Cardiac muscle cell (in vitro differentiated cells and primary cell): Measurements from ENCODE around the gene SH3RF1. TPM values are rescaled to one million over a fixed set of nuclear protein-coding genes. Genes with fewer than 3 reads are reported as not detected.
A peak's percentile ranks its signal among the peaks of the same experiment; 100 is the strongest.

Experiments
- DNase-seq, 2 donors: peaks; one replicate each; pipeline versions ENCODE4 v3.0.0 to v3.0.0-alpha.2; 2010 to 2017; ENCODE audit warnings: low read depth in 1 of 2, low spot score in 1 of 2
- H3K27ac ChIP-seq: fragments of 200-600 bp; sonication (generic); 2 replicates; pipeline ENCODE4 v1.5.1; 2016
- H3K27me3 ChIP-seq: fragments of 200-600 bp; sonication (generic); 2 replicates; pipeline ENCODE4 v1.6.0; 2016; ENCODE audit warnings: control low read depth
- H3K36me3 ChIP-seq: fragments of 200-600 bp; sonication (generic); 2 replicates; pipeline ENCODE4 v1.5.1; 2016; ENCODE audit warnings: control low read depth
- H3K4me1 ChIP-seq: fragments of 200-600 bp; sonication (generic); 2 replicates; pipeline ENCODE4 v1.8.1; 2017; ENCODE audit warnings: low read depth, mild to moderate bottlenecking, mixed run types
- H3K4me3 ChIP-seq: fragments of 200-600 bp; sonication (generic); 2 replicates; pipeline ENCODE4 v1.5.1; 2016; ENCODE audit warnings: mild to moderate bottlenecking
- H3K9me3 ChIP-seq: fragments of 200-600 bp; sonication (generic); 2 replicates; pipeline ENCODE4 v1.5.1; 2017; ENCODE audit warnings: low read depth, mild to moderate bottlenecking, control low read depth
- polyA plus RNA-seq: library from polyadenylated mRNA; unstranded; fragments of >200 nt; fragmentation: Nextera tagmentation; extraction: Ambion mirVana; gene quantifications from 2 replicates; pipeline ENCODE4 v1.2.1, GENCODE V29; 2016
- total RNA-seq: library from RNA; depleted of rRNA; stranded (reverse); fragments of >200 nt; gene quantifications from 2 replicates; pipeline ENCODE4 v1.2.3, GENCODE V29; 2016
- TF ChIP-seq, protein P1 (sequence below): IDR thresholded peaks from 2 replicates; pipeline ENCODE4 v1.5.1; 2012; ENCODE audit warnings: low read depth, mild to moderate bottlenecking, low read length

The SH3RF1 gene
- total and polyA plus RNA-seq, 2 experiments from 2014 or later = 3.4 to 4.3 TPM

DNA sequence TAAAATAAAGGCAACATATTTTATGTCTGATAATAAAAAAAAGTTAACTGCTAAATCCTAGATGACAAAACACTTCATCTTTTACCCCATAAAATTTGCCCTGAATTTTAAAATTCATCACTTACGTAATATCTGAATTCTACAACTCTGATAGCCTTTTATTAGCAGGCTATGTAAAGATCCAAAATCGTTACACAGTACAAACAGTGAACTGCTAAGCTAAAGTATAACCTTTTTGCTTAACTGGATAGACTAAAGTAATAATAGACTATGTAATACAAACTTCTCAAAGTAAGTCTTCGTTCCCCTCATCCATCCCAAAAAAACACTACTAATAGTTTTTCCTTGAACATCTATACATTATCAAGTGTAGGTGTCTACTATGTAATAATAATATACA lies 49.1 kb downstream of the SH3RF1 start:
- Histone ChIP-seq H3K27ac (no peak overlapping the region), H3K36me3 (no peaks in the 10 kb centered on the region), H3K9me3 (no peaks in the 10 kb centered on the region), H3K4me1 (peaks cover 6% of the 10 kb centered on the region), H3K27me3 (no peaks in the 10 kb centered on the region), H3K4me3 (no peak overlapping the region)
- TF ChIP-seq, protein P1, sequence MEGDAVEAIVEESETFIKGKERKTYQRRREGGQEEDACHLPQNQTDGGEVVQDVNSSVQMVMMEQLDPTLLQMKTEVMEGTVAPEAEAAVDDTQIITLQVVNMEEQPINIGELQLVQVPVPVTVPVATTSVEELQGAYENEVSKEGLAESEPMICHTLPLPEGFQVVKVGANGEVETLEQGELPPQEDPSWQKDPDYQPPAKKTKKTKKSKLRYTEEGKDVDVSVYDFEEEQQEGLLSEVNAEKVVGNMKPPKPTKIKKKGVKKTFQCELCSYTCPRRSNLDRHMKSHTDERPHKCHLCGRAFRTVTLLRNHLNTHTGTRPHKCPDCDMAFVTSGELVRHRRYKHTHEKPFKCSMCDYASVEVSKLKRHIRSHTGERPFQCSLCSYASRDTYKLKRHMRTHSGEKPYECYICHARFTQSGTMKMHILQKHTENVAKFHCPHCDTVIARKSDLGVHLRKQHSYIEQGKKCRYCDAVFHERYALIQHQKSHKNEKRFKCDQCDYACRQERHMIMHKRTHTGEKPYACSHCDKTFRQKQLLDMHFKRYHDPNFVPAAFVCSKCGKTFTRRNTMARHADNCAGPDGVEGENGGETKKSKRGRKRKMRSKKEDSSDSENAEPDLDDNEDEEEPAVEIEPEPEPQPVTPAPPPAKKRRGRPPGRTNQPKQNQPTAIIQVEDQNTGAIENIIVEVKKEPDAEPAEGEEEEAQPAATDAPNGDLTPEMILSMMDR = no peak
- no peak for DNase-seq

DNA sequence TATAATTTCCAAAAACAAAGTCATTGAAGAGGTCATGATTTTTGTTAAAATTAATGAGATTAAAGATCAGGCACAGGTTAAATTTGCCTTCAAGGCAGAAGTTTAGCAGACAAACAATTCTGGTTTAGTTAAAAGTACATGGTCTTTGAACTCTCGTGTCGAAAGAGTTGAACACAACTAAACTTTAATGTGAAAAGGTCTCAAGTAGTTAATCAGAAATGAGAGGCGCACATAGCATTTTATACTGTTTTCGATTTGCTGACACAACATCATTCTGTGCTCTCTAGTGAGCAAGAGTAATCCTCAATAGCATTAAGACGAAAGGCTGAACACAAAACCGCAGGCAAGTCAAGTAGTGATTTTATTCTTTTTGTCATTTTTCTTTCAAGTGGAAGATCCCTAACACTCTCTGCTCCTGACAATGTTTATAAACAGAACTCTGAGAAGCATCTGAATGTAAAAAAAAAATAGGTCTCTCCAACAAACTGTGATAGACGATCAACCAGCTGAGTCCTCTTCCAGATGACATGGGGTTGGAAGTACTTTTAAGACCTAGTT lies 49.8 kb downstream of the SH3RF1 start:
- TF ChIP-seq, protein P1 = no peak
- peaks cover 6% of the 10 kb centered on the region for H3K4me1 ChIP-seq
- DNase-seq = no peak
- H3K9me3 ChIP-seq = no peaks in the 10 kb centered on the region
- H3K27ac ChIP-seq = no peak overlapping the region
- H3K36me3 ChIP-seq = no peaks in the 10 kb centered on the region
- no peaks in the 10 kb centered on the region for H3K27me3 ChIP-seq
- no peak overlapping the region for H3K4me3 ChIP-seq

DNA sequence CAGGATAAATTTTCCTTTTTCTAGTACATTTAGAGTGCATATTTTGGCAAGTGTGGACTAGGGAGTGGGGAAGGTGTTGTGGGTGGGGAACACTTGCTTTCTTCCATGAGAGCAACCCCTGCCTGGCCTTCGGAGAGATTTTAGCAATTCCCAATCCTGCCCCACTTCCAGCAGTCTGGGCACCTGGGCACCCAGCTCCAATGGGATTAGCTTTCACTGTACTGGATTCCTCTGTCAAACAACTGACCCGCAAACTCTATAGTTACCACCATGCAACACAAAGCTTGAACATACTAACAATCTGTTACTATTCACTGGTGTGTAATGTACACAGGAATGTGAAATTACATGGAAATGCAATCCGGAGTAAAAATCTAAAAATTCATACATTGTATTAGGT lies 50.3 kb downstream of the SH3RF1 start:
- TF ChIP-seq, protein P1 = no peak
- no peak for DNase-seq

DNA sequence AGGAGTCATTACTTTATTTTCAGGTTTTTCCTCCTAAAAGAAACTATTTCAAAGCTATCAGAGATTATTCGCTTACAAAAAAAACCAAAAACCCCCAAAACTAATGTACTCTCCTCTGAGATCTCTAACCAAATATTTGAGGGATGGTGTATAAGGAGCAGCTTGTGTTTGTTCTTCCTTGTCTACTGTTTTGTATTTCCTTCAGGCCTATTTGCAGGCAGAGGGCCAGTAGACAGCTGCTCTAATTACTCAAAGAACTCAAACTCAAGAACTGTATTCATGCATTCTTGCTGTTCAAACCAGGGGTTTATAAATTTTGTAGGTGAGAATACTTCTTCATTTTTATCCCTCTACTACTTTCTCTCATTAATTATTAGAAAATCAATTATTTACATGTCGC lies 51.3 kb downstream of the SH3RF1 start:
- Histone ChIP-seq H3K4me1 (no peaks in the 10 kb centered on the region), H3K4me3 (no peak overlapping the region), H3K27me3 (no peaks in the 10 kb centered on the region), H3K36me3 (no peaks in the 10 kb centered on the region), H3K27ac (no peak overlapping the region), H3K9me3 (no peaks in the 10 kb centered on the region)
- DNase-seq = peak in 1 of 2 donors; percentile 32
- TF ChIP-seq, protein P1 = no peak

More for the DNA sequence above, 50.3 kb downstream of the SH3RF1 start:
- H3K9me3 ChIP-seq = no peaks in the 10 kb centered on the region
- no peak overlapping the region for H3K4me3 ChIP-seq
- peaks cover 3% of the 10 kb centered on the region for H3K4me1 ChIP-seq
- H3K27ac ChIP-seq = no peak overlapping the region
- no peaks in the 10 kb centered on the region for H3K36me3 ChIP-seq
- H3K27me3 ChIP-seq = no peaks in the 10 kb centered on the region

DNA sequence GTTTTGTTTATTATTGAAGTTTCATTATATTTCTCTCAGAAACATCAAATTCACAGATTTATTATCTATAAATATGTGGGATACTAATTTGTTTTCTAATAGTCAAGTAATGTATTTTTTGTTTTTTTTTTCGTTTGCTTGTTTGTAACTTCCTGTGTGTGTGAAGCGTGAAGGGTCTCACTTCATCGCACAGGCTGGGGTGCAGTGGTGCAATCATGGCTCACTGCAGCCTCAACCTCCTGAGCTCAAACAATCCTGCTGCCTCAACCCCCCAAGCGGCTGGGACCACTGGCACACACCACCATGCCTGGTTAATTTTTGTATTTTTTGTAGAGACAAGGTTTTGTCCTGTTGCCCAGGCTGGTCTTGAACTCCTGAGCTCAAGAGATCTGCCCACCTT lies 55.1 kb downstream of the SH3RF1 start:
- Histone ChIP-seq H3K9me3 (no peaks in the 10 kb centered on the region), H3K27me3 (no peaks in the 10 kb centered on the region), H3K4me3 (no peak overlapping the region), H3K4me1 (no peaks in the 10 kb centered on the region), H3K36me3 (no peaks in the 10 kb centered on the region), H3K27ac (no peak overlapping the region)
- TF ChIP-seq, protein P1 = no peak
- no peak for DNase-seq
